Natural killer cell treated with Interleukin-12 subunit alpha and Interleukin-12 subunit beta and Interleukin-15 and Interleukin-18, amount 100 ng/mL, for 72 hours (primary cell): ENCODE results near the gene OR2AJ1. TPM values are rescaled to one million over a fixed set of nuclear protein-coding genes. Genes with fewer than 3 reads are reported as not detected.
"Not testable (repeated sequence)": the region's sequence is repeated elsewhere in the genome, so short reads cannot be mapped to it uniquely, and the experiment has no call there.

ENCODE experiments used
- ATAC-seq, 2 donors: fragments of 150-1000 bp; cut with Tn5 transposase in 1 of 2; sonication (Bioruptor Pico), chemical (Tn5 transposase) in 1 of 2; 2 replicates each; pipeline ENCODE4 v1.10.0; 2021
- DNase-seq: peaks from one replicate; pipeline ENCODE4 v3.0.0; 2022; ENCODE audit warnings: low spot score
- H3K27ac Mint-ChIP-seq, 2 donors: 1 replicate in 1 of 2; 2 replicates in 1 of 2; pipeline ENCODE4 v1.8.0; 2022; ENCODE audit warnings: mixed read lengths in 2 of 2, mild to moderate bottlenecking in 1 of 2, moderate library complexity in 1 of 2
- H3K27me3 Mint-ChIP-seq, 2 donors: 1 replicate in 1 of 2; 2 replicates in 1 of 2; pipeline ENCODE4 v1.8.0; 2022; ENCODE audit warnings: mixed read lengths in 2 of 2
- H3K36me3 Mint-ChIP-seq: one replicate; pipeline ENCODE4 v1.8.0; 2022; ENCODE audit warnings: mixed read lengths
- H3K4me1 Mint-ChIP-seq, 2 donors: 1 replicate in 1 of 2; 2 replicates in 1 of 2; pipeline ENCODE4 v1.8.0; 2022; ENCODE audit warnings: low read depth in 2 of 2, mixed read lengths in 2 of 2, mild to moderate bottlenecking in 1 of 2
- H3K4me3 Mint-ChIP-seq: one replicate; pipeline ENCODE4 v1.8.0; 2022; ENCODE audit warnings: mixed read lengths
- H3K9me3 Mint-ChIP-seq: 2 replicates; pipeline ENCODE4 v1.8.0; 2022; ENCODE audit warnings: mixed read lengths
- total RNA-seq, 2 donors: library from RNA; stranded (reverse); gene quantifications; one replicate each; pipeline ENCODE4 v1.2.3, GENCODE V29; 2022

OR2AJ1 gene
- total RNA-seq, 2 donors from 2014 or later, result not detected

DNA sequence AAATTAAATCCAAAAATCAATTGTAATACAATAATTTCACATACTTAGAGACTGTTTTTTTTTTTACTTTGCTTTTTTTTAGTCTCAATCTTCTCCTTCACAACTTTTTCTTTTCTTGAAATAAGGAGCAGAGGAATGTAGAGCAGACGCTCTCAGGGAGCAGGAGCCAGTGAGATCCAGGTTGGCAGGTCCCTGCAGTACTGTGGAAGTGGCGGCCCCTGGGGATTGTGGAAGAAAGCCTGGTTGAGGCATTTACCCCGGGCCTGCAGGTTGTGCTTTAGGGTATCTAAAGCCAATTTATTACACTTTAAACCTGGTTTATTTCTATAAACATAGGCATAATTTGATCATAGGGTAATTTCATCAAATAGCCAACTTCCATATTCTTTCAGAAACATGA, 748 bp upstream of the OR2AJ1 start:
- no peak for ATAC-seq
- Mint-ChIP-seq H3K4me3 (no peak overlapping the region), H3K36me3 (no peaks in the 10 kb centered on the region)

DNA sequence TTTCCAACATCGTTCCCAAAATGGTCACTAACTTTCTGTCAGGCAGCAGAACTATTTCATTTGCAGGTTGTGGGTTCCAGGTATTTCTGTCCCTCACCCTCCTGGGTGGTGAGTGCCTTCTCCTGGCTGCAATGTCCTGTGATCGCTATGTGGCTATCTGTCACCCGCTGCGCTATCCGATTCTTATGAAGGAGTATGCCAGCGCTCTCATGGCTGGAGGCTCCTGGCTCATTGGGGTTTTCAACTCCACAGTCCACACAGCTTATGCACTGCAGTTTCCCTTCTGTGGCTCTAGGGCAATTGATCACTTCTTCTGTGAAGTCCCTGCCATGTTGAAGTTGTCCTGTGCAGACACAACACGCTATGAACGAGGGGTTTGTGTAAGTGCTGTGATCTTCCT, 9.3 kb downstream of the OR2AJ1 start:
- DNase-seq (no peak), ATAC-seq (no peak)
- H3K27ac Mint-ChIP-seq, result no peak overlapping the region
- peaks cover 2% of the 10 kb centered on the region for H3K9me3 Mint-ChIP-seq
- H3K27me3 Mint-ChIP-seq, result peaks cover 6 to 11% of the 10 kb centered on the region in 2 donors
- no peaks in the 10 kb centered on the region for H3K36me3 Mint-ChIP-seq
- peaks cover 0 to 3% of the 10 kb centered on the region in 2 donors for H3K4me1 Mint-ChIP-seq
- no peak overlapping the region for H3K4me3 Mint-ChIP-seq

More for the DNA sequence above, 748 bp upstream of the OR2AJ1 start:
- Mint-ChIP-seq H3K27me3 (peaks cover 0 to 6% of the 10 kb centered on the region in 2 donors), H3K9me3 (no peaks in the 10 kb centered on the region), H3K27ac (no peak overlapping the region), H3K4me1 (no peaks in the 10 kb centered on the region)
- no peak for DNase-seq

DNA sequence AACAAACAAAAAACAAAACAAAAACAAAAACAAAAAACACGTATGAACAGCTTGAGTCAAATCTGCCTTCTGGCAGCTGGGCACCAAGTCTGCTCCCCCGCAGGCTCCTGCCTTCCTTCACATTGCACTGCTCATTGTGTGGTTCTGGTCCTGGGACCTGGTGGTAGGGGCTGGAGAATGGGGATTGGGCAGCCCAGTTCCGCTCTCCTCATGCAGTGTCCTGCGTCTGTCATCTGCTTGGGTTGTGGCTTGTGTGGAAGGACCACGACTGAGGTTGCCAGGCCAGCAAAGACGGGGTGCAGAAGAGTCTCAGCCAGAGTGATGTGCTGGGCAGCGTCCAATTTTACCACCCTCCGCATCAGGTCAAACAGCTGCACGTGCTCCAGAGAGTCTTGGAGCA, 11.1 kb downstream of the OR2AJ1 start:
- H3K27me3 Mint-ChIP-seq, result peaks cover 4 to 5% of the 10 kb centered on the region in 2 donors

DNA sequence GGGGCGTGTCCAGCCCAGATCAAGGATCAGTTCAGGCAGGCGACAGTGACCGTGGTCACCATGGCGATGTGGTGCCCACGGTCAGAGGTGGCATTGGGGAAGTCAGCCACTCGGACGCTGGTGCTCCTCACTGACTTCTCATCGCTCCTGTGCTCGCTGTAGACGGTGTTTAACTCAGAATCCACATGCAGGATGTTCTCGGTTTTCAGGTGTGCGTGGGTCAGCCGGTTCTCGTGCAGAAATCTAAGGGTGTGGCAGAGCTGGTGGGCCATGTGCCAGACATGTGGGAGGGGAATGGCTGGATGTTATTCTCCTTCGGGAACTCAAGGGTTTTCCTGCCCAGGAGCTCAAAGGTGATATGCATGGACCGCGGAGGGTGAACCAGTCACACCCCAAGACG, 11.7 kb downstream of the OR2AJ1 start:
- ATAC-seq (no peak), DNase-seq (no peak)
- H3K27ac Mint-ChIP-seq, result no peak overlapping the region
- no peak overlapping the region for H3K4me3 Mint-ChIP-seq
- peaks cover 0 to 5% of the 10 kb centered on the region in 2 donors for H3K27me3 Mint-ChIP-seq
- peaks cover 0 to 3% of the 10 kb centered on the region in 2 donors for H3K4me1 Mint-ChIP-seq
- H3K36me3 Mint-ChIP-seq, result no peaks in the 10 kb centered on the region
- H3K9me3 Mint-ChIP-seq, result peaks cover 2% of the 10 kb centered on the region

More for the DNA sequence above, 11.1 kb downstream of the OR2AJ1 start:
- Mint-ChIP-seq H3K9me3 (peaks cover 2% of the 10 kb centered on the region), H3K4me1 (peaks cover 0 to 3% of the 10 kb centered on the region in 2 donors), H3K27ac (no peak overlapping the region), H3K36me3 (no peaks in the 10 kb centered on the region), H3K4me3 (no peak overlapping the region)
- DNase-seq (no peak), ATAC-seq (no peak)

GRCh38 chr1:247936965-247937734, 12.5 kb downstream of the OR2AJ1 start:
- peak; percentile 85 for DNase-seq
- H3K27ac Mint-ChIP-seq, H3K27me3 Mint-ChIP-seq, H3K36me3 Mint-ChIP-seq, H3K9me3 Mint-ChIP-seq, H3K4me1 Mint-ChIP-seq: not testable (repeated sequence)
- peak overlapping the region; percentile 76 for H3K4me3 Mint-ChIP-seq
- peak; percentile 98 for ATAC-seq

- H3K27me3 Mint-ChIP-seq, result peaks cover 0 to 2% of the 10 kb centered on the region in 2 donors
- DNase-seq (no peak), ATAC-seq (no peak)
- H3K4me1 Mint-ChIP-seq, result no peaks in the 10 kb centered on the region
- no peaks in the 10 kb centered on the region for H3K36me3 Mint-ChIP-seq
- no peak overlapping the region for H3K4me3 Mint-ChIP-seq
- H3K27ac Mint-ChIP-seq, result no peak overlapping the region
- peaks cover 3% of the 10 kb centered on the region for H3K9me3 Mint-ChIP-seq
Observed at GRCh38 chr1:247942624-247943023, 17.9 kb downstream of the OR2AJ1 start.

- DNase-seq (no peak), ATAC-seq (no peak)
- Mint-ChIP-seq H3K9me3 (peaks cover 3% of the 10 kb centered on the region), H3K27me3 (no peaks in the 10 kb centered on the region), H3K4me3 (no peak within 1 kb of the TSS), H3K4me1 (no peaks in the 10 kb centered on the region), H3K36me3 (no peaks in the 10 kb centered on the region), H3K27ac (no peak within 1 kb of the TSS)
Observed at GRCh38 chr1:247948558-247948957, 23.9 kb downstream of the OR2AJ1 start, which contains the start of gene OR2L8. TSS of gene OR2L8 (plus strand) at chr1:247948858. CDS start at chr1:247948858, 0 bp downstream.

- DNase-seq (no peak), ATAC-seq (no peak)
- H3K27me3 Mint-ChIP-seq, result no peaks in the 10 kb centered on the region
- H3K27ac Mint-ChIP-seq, result no peak overlapping the region
- no peaks in the 10 kb centered on the region for H3K4me1 Mint-ChIP-seq
- peaks cover 9% of the 10 kb centered on the region for H3K36me3 Mint-ChIP-seq
- peaks cover 4% of the 10 kb centered on the region for H3K9me3 Mint-ChIP-seq
- H3K4me3 Mint-ChIP-seq, result no peak overlapping the region
Observed at GRCh38 chr1:247953408-247953807, 28.7 kb downstream of the OR2AJ1 start.

DNA sequence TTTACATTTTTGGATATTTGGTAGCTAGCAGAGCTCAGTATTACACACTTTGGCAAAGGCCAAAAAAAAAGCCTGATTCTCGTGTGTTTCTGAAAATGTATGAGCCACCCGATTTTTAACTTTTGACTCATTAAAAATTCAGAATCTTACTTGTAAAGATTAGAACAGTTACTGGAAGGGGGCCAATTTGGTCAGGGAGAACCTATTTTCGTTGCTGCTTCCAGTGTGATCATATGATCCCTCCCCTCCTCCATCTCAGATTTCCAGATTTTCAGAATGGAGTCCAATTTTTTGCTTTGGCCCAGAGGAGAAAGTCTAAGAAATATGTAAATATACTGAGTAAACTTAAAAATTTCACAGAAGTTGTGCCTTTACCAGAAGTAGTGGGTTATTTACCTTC, 37.1 kb downstream of the OR2AJ1 start:
- Mint-ChIP-seq H3K4me1 (peaks cover 0 to 1% of the 10 kb centered on the region in 2 donors), H3K9me3 (peaks cover 18% of the 10 kb centered on the region), H3K4me3 (no peak overlapping the region), H3K27ac (no peak overlapping the region), H3K36me3 (peaks cover 9% of the 10 kb centered on the region), H3K27me3 (no peaks in the 10 kb centered on the region)
- ATAC-seq (no peak), DNase-seq (no peak)

DNA sequence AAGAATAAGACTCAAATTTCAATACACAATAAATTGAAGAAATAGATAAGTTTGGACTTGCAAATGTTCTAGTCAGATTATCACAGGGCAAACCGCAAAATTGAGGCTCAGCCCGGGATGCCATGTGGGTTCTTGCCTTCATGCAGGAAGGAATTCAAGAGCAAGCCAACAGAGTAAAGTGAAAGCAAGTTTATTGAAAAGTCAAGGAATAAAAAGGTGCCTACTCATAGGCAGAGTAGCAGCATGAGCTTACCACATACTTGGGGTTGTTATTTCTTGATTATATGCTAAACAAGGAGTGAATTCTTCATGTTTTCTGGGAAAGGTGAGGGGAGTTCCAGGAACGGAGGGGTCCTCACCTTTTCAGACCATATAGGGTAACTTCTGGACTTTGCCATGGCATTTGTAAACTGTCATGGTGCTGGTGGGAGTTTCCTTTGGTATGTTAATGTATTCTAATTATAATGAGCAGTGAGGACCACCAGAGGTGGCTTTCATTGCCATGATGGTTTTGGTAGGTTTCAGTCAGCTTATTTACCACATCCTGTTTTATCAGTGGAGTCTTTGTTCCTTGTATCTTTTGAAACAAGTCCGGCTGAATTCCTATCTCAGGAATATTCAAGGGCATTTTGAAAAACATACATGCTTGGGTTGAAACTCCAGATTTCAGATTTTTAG, 38.4 kb downstream of the OR2AJ1 start:
- H3K27me3 Mint-ChIP-seq, result no peaks in the 10 kb centered on the region
- peak in 1 of 2 donors; percentile 20 for ATAC-seq
- no peak overlapping the region for H3K27ac Mint-ChIP-seq

GRCh38 chr1:247964933-247965332, 40.2 kb downstream of the OR2AJ1 start, which contains the start of gene OR2AK2:
TSS of gene OR2AK2 (plus strand) at chr1:247965233. CDS start at chr1:247965377, 144 bp downstream.
- peaks cover 15% of the 10 kb centered on the region for H3K9me3 Mint-ChIP-seq
- H3K36me3 Mint-ChIP-seq, result peaks cover 5% of the 10 kb centered on the region
- H3K4me3 Mint-ChIP-seq, result no peak within 1 kb of the TSS
- H3K27ac Mint-ChIP-seq, result no peak within 1 kb of the TSS
- peaks cover 0 to 4% of the 10 kb centered on the region in 2 donors for H3K4me1 Mint-ChIP-seq
- ATAC-seq, result no peak
- no peaks in the 10 kb centered on the region for H3K27me3 Mint-ChIP-seq
- DNase-seq, result no peak

More for the DNA sequence above, 38.4 kb downstream of the OR2AJ1 start:
- DNase-seq, result no peak
- Mint-ChIP-seq H3K9me3 (peaks cover 18% of the 10 kb centered on the region), H3K4me1 (peaks cover 0 to 4% of the 10 kb centered on the region in 2 donors), H3K4me3 (no peak overlapping the region), H3K36me3 (peaks cover 2% of the 10 kb centered on the region)

DNA sequence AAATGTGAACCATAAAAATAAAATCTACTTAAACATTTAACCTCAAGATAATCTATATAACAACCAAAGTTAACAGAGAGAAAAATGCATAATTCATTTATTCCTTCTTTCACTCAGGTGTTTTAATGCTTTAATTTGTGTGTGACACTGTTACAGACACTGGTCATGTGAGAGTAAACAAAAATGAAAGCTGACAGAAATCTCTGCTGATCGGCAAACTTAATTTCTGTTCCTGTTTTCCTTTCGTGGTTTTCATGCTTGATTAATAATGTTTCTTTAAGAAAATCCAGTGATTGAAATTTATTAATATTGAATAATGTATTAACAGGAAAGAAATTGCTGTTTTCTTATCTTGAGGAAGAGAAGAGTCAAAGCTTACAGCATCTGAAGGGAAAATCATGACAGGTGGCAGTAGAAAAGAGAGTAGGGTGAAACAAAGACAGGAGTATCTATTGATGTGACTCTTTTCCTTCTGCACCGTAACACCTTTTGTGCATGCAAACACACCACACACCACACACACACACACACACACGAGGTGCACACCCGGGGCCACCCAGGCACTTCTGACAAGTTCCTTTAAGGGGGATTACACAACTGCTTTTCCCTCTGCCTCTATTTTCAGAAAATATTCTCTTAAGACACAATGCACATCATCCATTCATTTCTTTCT, 42.0 kb downstream of the OR2AJ1 start:
- ATAC-seq (no peak), DNase-seq (no peak)
- Mint-ChIP-seq H3K36me3 (peaks cover 6% of the 10 kb centered on the region), H3K4me1 (peaks cover 0 to 4% of the 10 kb centered on the region in 2 donors), H3K9me3 (peaks cover 12% of the 10 kb centered on the region), H3K4me3 (no peak overlapping the region), H3K27ac (no peak overlapping the region), H3K27me3 (no peaks in the 10 kb centered on the region)
